ENCODE results near the gene RAB3GAP2.
"Not testable (repeated sequence)": the region's sequence is repeated elsewhere in the genome, so short reads cannot be mapped to it uniquely, and the experiment has no call there.

Gene RAB3GAP2

DNA sequence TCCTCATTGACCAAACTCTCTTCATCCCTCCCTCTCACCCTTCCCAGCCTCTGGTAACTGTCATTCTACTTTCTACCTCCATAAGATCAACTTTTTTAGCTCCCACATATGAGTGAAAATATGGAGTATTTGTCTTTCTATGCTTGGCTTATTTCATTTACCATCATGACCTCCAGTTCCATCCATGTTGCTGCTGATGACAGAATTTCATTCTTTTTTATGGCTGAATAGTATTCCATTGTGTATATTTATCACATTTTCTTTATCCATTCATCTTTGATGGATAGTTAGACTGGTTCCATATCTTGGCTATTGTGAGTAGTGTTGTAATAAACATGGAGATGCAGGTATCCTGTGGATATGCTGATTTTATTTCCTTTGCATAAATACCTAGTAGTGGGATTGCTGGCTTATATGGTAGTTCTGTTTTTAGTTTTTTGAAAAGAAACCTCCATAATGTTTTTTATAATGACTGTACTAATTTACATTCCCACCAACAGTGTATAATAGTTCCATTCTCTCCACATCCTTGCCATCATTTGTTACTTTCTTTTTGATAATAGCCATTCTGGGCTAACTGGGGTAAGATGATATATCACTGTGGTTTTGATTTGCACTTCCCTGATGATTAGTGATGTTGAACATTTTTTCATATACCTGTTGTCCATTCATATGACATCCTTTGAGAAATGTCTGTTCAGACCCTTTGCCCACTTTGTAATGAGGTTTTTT, 142.6 kb downstream of the RAB3GAP2 start:
- no peak for DNase-seq

DNA sequence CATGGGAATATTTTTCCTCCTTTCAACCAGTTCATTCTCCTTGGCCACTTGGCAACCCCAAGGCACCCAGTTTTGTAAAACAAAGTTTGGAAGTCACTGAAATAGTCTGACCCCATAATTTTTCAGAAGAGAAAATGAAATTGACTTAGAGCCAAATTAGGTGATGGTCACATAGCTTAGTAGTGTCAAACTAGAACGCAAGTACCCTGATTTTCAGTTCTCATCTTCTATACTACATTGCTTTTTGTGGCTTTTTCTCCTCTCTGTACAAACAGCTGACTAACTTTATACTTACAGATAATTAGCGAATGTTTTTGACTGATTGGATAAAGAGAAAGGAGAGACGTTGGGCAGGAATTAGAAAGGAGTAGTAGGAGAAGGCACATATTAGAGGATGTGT, 145.2 kb downstream of the RAB3GAP2 start:
- no peak for DNase-seq

DNA sequence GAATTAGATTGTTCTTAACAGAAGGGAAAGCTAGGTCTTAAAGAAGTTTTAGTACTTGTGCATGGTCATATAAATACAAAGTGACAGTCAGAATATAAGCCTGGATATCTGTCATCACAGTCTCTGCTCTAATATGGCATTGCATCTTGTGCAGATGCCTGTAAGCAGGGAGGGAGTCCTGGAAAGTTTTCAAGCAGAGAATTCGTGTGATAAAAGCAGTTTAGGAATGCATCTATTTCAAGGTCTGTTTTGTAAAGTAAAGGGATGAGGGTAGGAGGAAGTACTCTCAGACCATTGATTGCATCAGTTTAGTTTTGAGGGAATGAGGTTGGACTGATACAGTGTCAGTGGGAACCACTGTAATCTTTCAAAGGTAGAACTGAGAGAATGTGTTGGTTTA, 147.7 kb downstream of the RAB3GAP2 start:
- peak; percentile 8 to 12 for DNase-seq

DNA sequence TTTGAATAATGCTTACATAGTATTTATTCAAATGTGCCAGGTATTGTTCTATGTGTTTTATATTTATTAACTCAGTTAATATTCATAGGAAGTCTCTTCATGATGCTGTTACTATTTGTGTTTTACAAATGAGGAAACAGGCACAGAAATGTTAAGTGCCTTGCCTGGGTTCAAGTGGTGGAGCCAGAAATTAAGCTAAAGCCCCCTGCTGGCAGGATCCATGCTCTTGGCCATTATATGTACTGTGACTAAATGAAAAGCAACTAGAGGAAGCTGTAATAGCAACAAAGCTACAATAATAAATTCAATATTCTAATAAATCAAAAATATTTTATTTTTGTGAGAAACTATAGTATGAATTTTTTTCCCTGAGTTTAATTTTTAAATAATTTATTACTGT, 148.4 kb downstream of the RAB3GAP2 start:
- peak in 1 of 2 experiments; percentile 11 for DNase-seq

DNA sequence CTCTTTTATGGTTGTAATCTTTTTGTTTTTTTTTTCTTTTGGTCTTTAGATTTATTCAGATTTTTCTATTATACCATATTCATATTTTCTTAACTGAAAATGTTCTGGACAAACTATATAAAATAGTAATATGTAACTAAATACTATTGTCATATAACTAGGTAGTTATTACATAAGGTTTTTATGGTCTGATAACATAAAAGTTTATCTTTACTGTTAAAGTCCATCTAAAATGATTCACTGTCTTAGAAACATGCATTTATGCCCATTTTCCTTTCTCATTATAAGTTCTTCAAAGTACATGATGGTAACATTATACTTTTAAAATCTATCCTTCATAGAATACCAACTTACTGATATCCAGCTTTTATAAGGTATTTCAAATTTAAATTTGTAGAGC, 149.2 kb downstream of the RAB3GAP2 start:
- no peak for DNase-seq

DNA sequence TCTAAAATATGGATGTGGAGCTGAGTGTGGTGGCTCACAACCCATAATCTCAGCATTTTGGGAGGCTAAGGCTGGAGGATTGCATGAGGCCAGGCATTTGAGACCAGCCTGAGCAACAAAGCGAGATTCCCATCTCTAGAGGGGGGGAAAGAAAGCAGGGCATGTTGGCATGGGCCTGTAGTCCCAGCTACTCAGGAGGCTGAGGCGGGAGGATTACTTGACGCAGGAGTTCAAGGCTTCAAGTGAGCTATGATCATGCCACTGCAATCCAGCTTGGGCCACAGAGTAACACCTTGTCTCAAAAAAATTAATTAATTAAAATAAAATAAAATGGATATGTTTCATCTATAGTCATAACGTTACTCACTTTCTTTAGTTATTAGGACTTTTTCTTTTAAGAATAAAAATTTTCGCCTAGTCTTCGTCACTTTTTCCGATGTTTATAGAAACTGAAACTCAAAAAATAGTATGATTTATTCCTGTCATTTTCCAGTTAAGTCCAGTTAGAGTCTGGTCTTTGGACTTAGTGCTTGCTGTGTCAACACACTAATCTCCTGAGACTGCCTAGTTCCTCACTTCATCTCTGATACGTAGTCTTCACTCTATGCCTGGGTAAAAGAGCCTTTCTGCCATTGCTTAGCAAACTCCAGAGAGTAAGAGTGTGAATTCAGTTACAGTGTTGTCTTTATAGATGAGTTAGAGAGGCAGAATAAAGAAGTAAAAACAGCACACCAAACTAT, 150.3 kb downstream of the RAB3GAP2 start:
- no peak for DNase-seq

DNA sequence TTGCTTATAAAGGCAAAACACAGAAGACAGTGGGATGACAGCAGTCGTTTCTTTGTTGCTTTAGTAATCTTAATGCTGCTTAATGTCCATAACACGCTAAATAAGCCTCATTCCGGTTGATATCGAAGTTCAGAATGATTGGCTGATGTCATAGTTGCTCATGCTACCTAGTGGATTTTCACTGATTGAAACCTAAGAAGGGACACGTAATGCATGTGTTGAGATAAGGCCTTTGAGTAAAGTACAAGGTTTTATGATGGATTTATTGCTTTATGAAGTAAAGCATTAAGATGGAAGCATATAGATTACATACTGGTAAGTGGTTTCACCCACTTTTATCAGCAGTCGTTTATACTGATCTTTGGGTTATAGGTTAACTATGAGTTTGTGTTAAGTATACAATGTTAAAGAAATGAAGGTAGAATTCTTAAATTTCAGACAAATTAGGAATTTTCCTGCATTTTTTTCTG, 153.2 kb downstream of the RAB3GAP2 start:
- DNase-seq = no peak

DNA sequence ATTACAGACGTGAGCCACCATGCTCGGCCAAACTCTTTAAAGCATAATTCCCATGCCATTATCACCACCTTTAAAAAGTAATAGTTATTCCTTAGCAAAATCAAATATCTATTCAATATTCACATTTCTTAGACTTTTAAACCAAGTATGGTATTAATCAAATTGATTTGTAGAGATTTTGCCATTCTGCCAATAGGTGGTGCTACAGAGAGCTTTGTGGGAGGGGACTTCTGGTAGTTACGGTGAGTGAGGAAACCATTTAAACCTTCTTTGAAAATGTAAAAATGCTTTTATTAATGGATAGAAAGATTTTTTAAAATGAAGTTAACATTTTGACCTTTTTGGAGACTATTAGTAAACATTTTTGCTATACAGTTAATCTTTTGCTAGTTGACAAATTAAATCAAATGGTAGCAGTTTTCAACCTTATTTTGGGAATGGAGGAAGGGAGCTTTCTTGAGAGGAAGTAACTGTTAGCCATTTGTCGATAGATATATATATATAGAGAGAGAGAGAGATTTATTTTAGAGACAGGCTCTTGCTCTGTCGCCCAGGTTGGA, 159.0 kb downstream of the RAB3GAP2 start:
- peak; percentile 11 to 19 for DNase-seq

DNA sequence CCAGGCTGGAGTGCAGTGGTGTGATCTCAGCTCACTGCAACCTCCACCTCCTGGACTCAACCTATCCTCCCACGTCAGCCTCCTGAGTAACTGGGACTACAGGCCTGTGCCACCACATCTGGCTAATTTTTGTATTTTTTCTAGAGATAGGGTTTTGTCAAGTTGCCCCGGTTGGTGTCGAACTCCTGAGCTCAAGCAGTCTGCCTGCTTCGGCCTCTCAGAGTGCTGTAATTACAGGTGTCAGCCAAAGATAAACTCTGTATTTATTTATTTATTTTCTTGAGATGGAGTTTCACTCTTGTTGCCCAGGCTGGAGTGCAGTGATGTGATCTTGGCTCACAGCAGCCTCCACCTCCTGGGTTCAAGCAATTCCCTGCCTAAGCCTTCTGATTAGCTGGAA, 159.7 kb downstream of the RAB3GAP2 start:
- DNase-seq = not testable (repeated sequence)

DNA sequence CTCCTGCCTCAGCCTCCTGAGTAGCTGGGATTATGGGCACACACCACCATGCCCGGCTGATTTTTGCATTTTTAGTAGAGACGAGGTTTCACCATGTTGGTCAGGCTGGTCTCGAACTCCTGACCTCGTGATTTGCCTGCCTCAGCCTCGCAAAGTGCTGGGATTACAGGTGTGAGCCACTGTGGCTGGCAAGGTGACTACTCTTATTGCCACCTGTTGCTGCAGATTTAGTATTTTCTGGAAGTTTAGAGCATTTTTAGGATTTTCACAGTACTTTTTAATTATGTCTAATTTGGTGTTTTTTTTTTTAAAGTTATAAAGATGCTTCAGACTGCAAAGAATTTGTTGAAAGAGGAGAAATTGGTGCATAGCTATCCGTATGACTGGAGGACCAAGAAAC, 161.8 kb downstream of the RAB3GAP2 start:
- not testable (repeated sequence) for DNase-seq

DNA sequence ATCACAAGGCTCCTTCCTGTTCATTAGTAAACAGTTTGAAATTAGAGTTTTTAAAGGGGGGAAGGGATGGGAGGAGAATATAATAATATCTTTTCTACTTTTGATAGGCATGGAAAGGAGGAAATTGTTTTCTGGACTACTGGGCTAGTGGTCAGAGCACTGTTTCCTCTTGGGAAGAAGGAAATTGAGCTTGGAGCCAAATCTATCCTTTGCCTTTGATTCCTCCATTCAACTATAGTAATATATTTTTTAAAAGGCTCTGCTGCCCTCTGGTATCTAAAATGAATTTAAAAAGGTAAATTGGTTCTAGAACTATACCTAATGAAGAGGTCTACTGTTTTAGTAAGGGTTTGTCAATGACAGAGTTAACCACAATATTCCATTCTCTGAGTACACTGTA, 172.4 kb downstream of the RAB3GAP2 start:
- no peak for DNase-seq
